ENCODE results near the gene SPIRE1.
"Not testable (repeated sequence)": the region's sequence is repeated elsewhere in the genome, so short reads cannot be mapped to it uniquely, and the experiment has no call there.

The SPIRE1 gene

GRCh38 chr18:12551943-12552878, 105.7 kb downstream of the SPIRE1 start:
- not testable (repeated sequence) for DNase-seq

GRCh38 chr18:12551466-12551865, 106.4 kb downstream of the SPIRE1 start:
- not testable (repeated sequence) for DNase-seq

- no peak for DNase-seq
Measured at GRCh38 chr18:12543697-12544096, 114.2 kb downstream of the SPIRE1 start.

- no peak for DNase-seq
Measured at GRCh38 chr18:12540751-12541150, 117.2 kb downstream of the SPIRE1 start.

- not testable (repeated sequence) for DNase-seq
Measured at GRCh38 chr18:12539158-12539557, 118.7 kb downstream of the SPIRE1 start.

- DNase-seq, result no peak
Measured at GRCh38 chr18:12534820-12535219, 123.1 kb downstream of the SPIRE1 start.

GRCh38 chr18:12532661-12533060, 125.2 kb downstream of the SPIRE1 start:
- DNase-seq, result no peak

- peak; percentile 46 for DNase-seq
Measured at GRCh38 chr18:12531749-12532148, 126.2 kb downstream of the SPIRE1 start.

- peak; percentile 93 for DNase-seq
Measured at GRCh38 chr18:12520442-12520992, 137.4 kb downstream of the SPIRE1 start.

GRCh38 chr18:12518832-12519531, 138.9 kb downstream of the SPIRE1 start:
- no peak for DNase-seq

GRCh38 chr18:12518326-12518725, 139.6 kb downstream of the SPIRE1 start:
- DNase-seq, result no peak

GRCh38 chr18:12517142-12517825, 140.6 kb downstream of the SPIRE1 start:
- peak; percentile 32 for DNase-seq

GRCh38 chr18:12516049-12516630, 141.8 kb downstream of the SPIRE1 start:
- DNase-seq, result peak; percentile 21

GRCh38 chr18:12515550-12515949, 142.4 kb downstream of the SPIRE1 start:
- no peak for DNase-seq

GRCh38 chr18:12507007-12507406, 150.9 kb downstream of the SPIRE1 start:
- no peak for DNase-seq

- no peak for DNase-seq
Measured at GRCh38 chr18:12500986-12501385, 156.9 kb downstream of the SPIRE1 start.

GRCh38 chr18:12497839-12498238, 160.1 kb downstream of the SPIRE1 start:
- DNase-seq, result no peak

- no peak for DNase-seq
Measured at GRCh38 chr18:12497296-12497695, 160.6 kb downstream of the SPIRE1 start.

- no peak for DNase-seq
Measured at GRCh38 chr18:12492907-12493306, 165.0 kb downstream of the SPIRE1 start.

GRCh38 chr18:12491611-12492435, 166.1 kb downstream of the SPIRE1 start:
- DNase-seq, result no peak

- no peak for DNase-seq
Measured at GRCh38 chr18:12485479-12486105, 172.3 kb downstream of the SPIRE1 start.
